ENCODE results near the gene GRK3. TPM values are rescaled to one million over a fixed set of nuclear protein-coding genes. Genes with fewer than 3 reads are reported as not detected.

The GRK3 gene
- total and polyA plus RNA-seq, 7 experiments from 2014 or later: 0.69 to 44.8 (median 6.5) TPM

GRCh38 chr22:25630447-25630846 lies 66.0 kb downstream of the GRK3 start:
- Mint-ChIP-seq H3K36me3 (peaks cover 0 to 4% (median 0%) of the 10 kb centered on the region in 5 donors), H3K4me1 (peaks cover 0 to 15% (median 0%) of the 10 kb centered on the region in 7 donors), H3K9me3 (no peaks in the 10 kb centered on the region), H3K4me3 (no peak overlapping the region), H3K27me3 (peaks cover 0 to 4% (median 0%) of the 10 kb centered on the region in 5 donors), H3K27ac (no peak overlapping the region)
- no peaks in the 10 kb centered on the region for H3K4me1 ChIP-seq (ENCODE audit: control insufficient read depth in 2 of 2, insufficient read depth in 2 of 2, low read length in 2 of 2)
- no peak overlapping the region for H3K27ac ChIP-seq (ENCODE audit: low read depth, low read length)
- no peaks in the 10 kb centered on the region for H3K36me3 ChIP-seq (ENCODE audit: control insufficient read depth in 2 of 3, insufficient read depth in 3 of 3, low read length in 3 of 3)
- intact Hi-C loops (cut with micrococcal nuclease): no loop called here
- ChIA-PET POLR2A (no interaction called here), CTCF (no interaction called here)
- no peaks in the 10 kb centered on the region for H3K27me3 ChIP-seq (ENCODE audit: control insufficient read depth in 2 of 2, insufficient read depth in 2 of 2, low read length in 2 of 2)
- DNase-seq (no peak), ATAC-seq (no peak)
- no peaks in the 10 kb centered on the region for H3K9me3 ChIP-seq (ENCODE audit: control insufficient read depth in 2 of 3, low read length in 3 of 3)
- H3K4me3 ChIP-seq (ENCODE audit: low read length): no peak overlapping the region

- H3K36me3 Mint-ChIP-seq: peaks cover 0 to 38% (median 20%) of the 10 kb centered on the region in 5 donors
- H3K27me3 Mint-ChIP-seq: peaks cover 0 to under 1% (median 0%) of the 10 kb centered on the region in 5 donors
- H3K4me3 ChIP-seq (ENCODE audit: low read length): no peak overlapping the region
- H3K4me1 ChIP-seq (ENCODE audit: control insufficient read depth in 2 of 2, insufficient read depth in 2 of 2, low read length in 2 of 2): no peaks in the 10 kb centered on the region
- H3K27ac ChIP-seq (ENCODE audit: low read depth, low read length): no peak overlapping the region
- no peaks in the 10 kb centered on the region for H3K27me3 ChIP-seq (ENCODE audit: control insufficient read depth in 2 of 2, insufficient read depth in 2 of 2, low read length in 2 of 2)
- H3K9me3 Mint-ChIP-seq: peaks cover 0 to 13% (median 0%) of the 10 kb centered on the region in 11 donors
- H3K9me3 ChIP-seq (ENCODE audit: control insufficient read depth in 2 of 3, low read length in 3 of 3): no peaks in the 10 kb centered on the region
- H3K27ac Mint-ChIP-seq: no peak overlapping the region
- no peak for ATAC-seq
- H3K4me1 Mint-ChIP-seq: peaks cover 0 to 9% (median 0%) of the 10 kb centered on the region in 7 donors
- ChIA-PET POLR2A (interaction anchor here (0.6 kb wide), 1 partner anchor 18 kb away, joined by 5 read pairs; no protein-coding TSS in a partner anchor), CTCF (no interaction called here)
- no peak overlapping the region for H3K4me3 Mint-ChIP-seq
- H3K36me3 ChIP-seq (ENCODE audit: control insufficient read depth in 2 of 3, insufficient read depth in 3 of 3, low read length in 3 of 3): no peaks in the 10 kb centered on the region
- no peak for DNase-seq
- intact Hi-C loops (cut with micrococcal nuclease): no loop called here
Measured at GRCh38 chr22:25636323-25636722, 71.8 kb downstream of the GRK3 start.

GRCh38 chr22:25637032-25637431 lies 72.6 kb downstream of the GRK3 start:
- no peaks in the 10 kb centered on the region for H3K4me1 ChIP-seq (ENCODE audit: control insufficient read depth in 2 of 2, insufficient read depth in 2 of 2, low read length in 2 of 2)
- Mint-ChIP-seq H3K4me1 (peaks cover 0 to 16% (median 0%) of the 10 kb centered on the region in 7 donors), H3K4me3 (no peak overlapping the region), H3K27ac (no peak overlapping the region), H3K27me3 (peaks cover 0 to 4% (median 0%) of the 10 kb centered on the region in 5 donors), H3K9me3 (peaks cover 0 to 17% (median 0%) of the 10 kb centered on the region in 11 donors), H3K36me3 (peaks cover 0 to 43% (median 24%) of the 10 kb centered on the region in 5 donors)
- no peaks in the 10 kb centered on the region for H3K36me3 ChIP-seq (ENCODE audit: control insufficient read depth in 2 of 3, insufficient read depth in 3 of 3, low read length in 3 of 3)
- H3K4me3 ChIP-seq (ENCODE audit: low read length): no peak overlapping the region
- intact Hi-C loops (cut with micrococcal nuclease): no loop called here
- no peaks in the 10 kb centered on the region for H3K27me3 ChIP-seq (ENCODE audit: control insufficient read depth in 2 of 2, insufficient read depth in 2 of 2, low read length in 2 of 2)
- no peak overlapping the region for H3K27ac ChIP-seq (ENCODE audit: low read depth, low read length)
- ATAC-seq (no peak), DNase-seq (no peak)
- CTCF ChIA-PET: no interaction called here
- no peaks in the 10 kb centered on the region for H3K9me3 ChIP-seq (ENCODE audit: control insufficient read depth in 2 of 3, low read length in 3 of 3)
- POLR2A ChIA-PET: no interaction called here

GRCh38 chr22:25637672-25638071 lies 73.2 kb downstream of the GRK3 start:
- peaks cover 0 to 17% (median 0%) of the 10 kb centered on the region in 11 donors for H3K9me3 Mint-ChIP-seq
- H3K36me3 ChIP-seq (ENCODE audit: control insufficient read depth in 2 of 3, insufficient read depth in 3 of 3, low read length in 3 of 3): no peaks in the 10 kb centered on the region
- H3K4me3 Mint-ChIP-seq: no peak overlapping the region
- ATAC-seq (no peak), DNase-seq (no peak)
- POLR2A ChIA-PET: no interaction called here
- no peaks in the 10 kb centered on the region for H3K27me3 ChIP-seq (ENCODE audit: control insufficient read depth in 2 of 2, insufficient read depth in 2 of 2, low read length in 2 of 2)
- H3K27me3 Mint-ChIP-seq: peaks cover 0 to 4% (median 0%) of the 10 kb centered on the region in 5 donors
- H3K9me3 ChIP-seq (ENCODE audit: control insufficient read depth in 2 of 3, low read length in 3 of 3): no peaks in the 10 kb centered on the region
- no peak overlapping the region for H3K4me3 ChIP-seq (ENCODE audit: low read length)
- intact Hi-C loops (cut with micrococcal nuclease): no loop called here
- CTCF ChIA-PET: no interaction called here
- no peak overlapping the region for H3K27ac Mint-ChIP-seq
- H3K36me3 Mint-ChIP-seq: peaks cover 0 to 47% (median 28%) of the 10 kb centered on the region in 5 donors
- H3K4me1 Mint-ChIP-seq: peaks cover 0 to 19% (median 0%) of the 10 kb centered on the region in 7 donors
- H3K27ac ChIP-seq (ENCODE audit: low read depth, low read length): no peak overlapping the region
- H3K4me1 ChIP-seq (ENCODE audit: control insufficient read depth in 2 of 2, insufficient read depth in 2 of 2, low read length in 2 of 2): no peaks in the 10 kb centered on the region

- Histone ChIP-seq H3K4me3 (ENCODE audit: low read length) (no peak overlapping the region), H3K27ac (ENCODE audit: low read depth, low read length) (no peak overlapping the region), H3K4me1 (ENCODE audit: control insufficient read depth in 2 of 2, insufficient read depth in 2 of 2, low read length in 2 of 2) (no peaks in the 10 kb centered on the region), H3K36me3 (ENCODE audit: control insufficient read depth in 2 of 3, insufficient read depth in 3 of 3, low read length in 3 of 3) (no peaks in the 10 kb centered on the region), H3K27me3 (ENCODE audit: control insufficient read depth in 2 of 2, insufficient read depth in 2 of 2, low read length in 2 of 2) (no peaks in the 10 kb centered on the region), H3K9me3 (ENCODE audit: control insufficient read depth in 2 of 3, low read length in 3 of 3) (no peaks in the 10 kb centered on the region)
- no peak overlapping the region for H3K27ac Mint-ChIP-seq
- H3K4me3 Mint-ChIP-seq: no peak overlapping the region
- POLR2A ChIA-PET: no interaction called here
- H3K27me3 Mint-ChIP-seq: peaks cover 0 to 4% (median 0%) of the 10 kb centered on the region in 5 donors
- peaks cover 0 to 18% (median 0%) of the 10 kb centered on the region in 11 donors for H3K9me3 Mint-ChIP-seq
- no peak for ATAC-seq
- intact Hi-C loops (cut with micrococcal nuclease): no loop called here
- CTCF ChIA-PET: no interaction called here
- DNase-seq: no peak
- peaks cover 0 to 21% (median 0%) of the 10 kb centered on the region in 7 donors for H3K4me1 Mint-ChIP-seq
- peaks cover 0 to 53% (median 32%) of the 10 kb centered on the region in 5 donors for H3K36me3 Mint-ChIP-seq
Measured at GRCh38 chr22:25638638-25639037, 74.2 kb downstream of the GRK3 start.

GRCh38 chr22:25641650-25642049 lies 77.2 kb downstream of the GRK3 start:
- H3K4me3 ChIP-seq (ENCODE audit: low read length): no peak overlapping the region
- peaks cover 0 to 20% (median 0%) of the 10 kb centered on the region in 7 donors for H3K4me1 Mint-ChIP-seq
- peaks cover 0 to 4% (median 0%) of the 10 kb centered on the region in 5 donors for H3K27me3 Mint-ChIP-seq
- H3K4me3 Mint-ChIP-seq: no peak overlapping the region
- H3K27ac ChIP-seq (ENCODE audit: low read depth, low read length): no peak overlapping the region
- DNase-seq (no peak), ATAC-seq (no peak)
- H3K9me3 ChIP-seq (ENCODE audit: control insufficient read depth in 2 of 3, low read length in 3 of 3): no peaks in the 10 kb centered on the region
- H3K36me3 ChIP-seq (ENCODE audit: control insufficient read depth in 2 of 3, insufficient read depth in 3 of 3, low read length in 3 of 3): no peaks in the 10 kb centered on the region
- no peaks in the 10 kb centered on the region for H3K4me1 ChIP-seq (ENCODE audit: control insufficient read depth in 2 of 2, insufficient read depth in 2 of 2, low read length in 2 of 2)
- peaks cover 0 to 18% (median 0%) of the 10 kb centered on the region in 11 donors for H3K9me3 Mint-ChIP-seq
- no peak overlapping the region for H3K27ac Mint-ChIP-seq
- intact Hi-C loops (cut with micrococcal nuclease): no loop called here
- H3K36me3 Mint-ChIP-seq: peaks cover 0 to 62% (median 37%) of the 10 kb centered on the region in 5 donors
- CTCF ChIA-PET: no interaction called here
- POLR2A ChIA-PET: no interaction called here
- H3K27me3 ChIP-seq (ENCODE audit: control insufficient read depth in 2 of 2, insufficient read depth in 2 of 2, low read length in 2 of 2): no peaks in the 10 kb centered on the region
